ENCODE data around the gene ARRB1. TPM values are rescaled to one million over a fixed set of nuclear protein-coding genes. Genes with fewer than 3 reads are reported as not detected.
"Not testable (repeated sequence)": the region's sequence is repeated elsewhere in the genome, so short reads cannot be mapped to it uniquely, and the experiment has no call there.

The ARRB1 gene
- total RNA-seq, 1 experiment from 2014 or later, result 9.1 TPM

GRCh38 chr11:75344186-75344585, 7.3 kb downstream of the ARRB1 start:
- no peak for DNase-seq (ENCODE audit: low read depth)

- peak; percentile 55 for DNase-seq (ENCODE audit: low read depth)
These were observed 8.2 kb downstream of the ARRB1 start for GRCh38 chr11:75342966-75343870.

GRCh38 chr11:75342231-75342918, 9.1 kb downstream of the ARRB1 start:
- DNase-seq (ENCODE audit: low read depth), result peak; percentile 75

- no peak for DNase-seq (ENCODE audit: low read depth)
These were observed 9.8 kb downstream of the ARRB1 start for GRCh38 chr11:75341612-75342011.

GRCh38 chr11:75339685-75340409, 11.6 kb downstream of the ARRB1 start:
- no peak for DNase-seq (ENCODE audit: low read depth)

- DNase-seq (ENCODE audit: low read depth), result no peak
These were observed 12.8 kb downstream of the ARRB1 start for GRCh38 chr11:75338516-75339208.

- DNase-seq (ENCODE audit: low read depth), result peak; percentile 84
These were observed 14.2 kb downstream of the ARRB1 start for GRCh38 chr11:75337195-75337654.

- no peak for DNase-seq (ENCODE audit: low read depth)
These were observed 16.5 kb downstream of the ARRB1 start for GRCh38 chr11:75334976-75335375.

- no peak for DNase-seq (ENCODE audit: low read depth)
These were observed 17.0 kb downstream of the ARRB1 start for GRCh38 chr11:75334402-75334891.

- DNase-seq (ENCODE audit: low read depth), result peak; percentile 31
These were observed 17.7 kb downstream of the ARRB1 start for GRCh38 chr11:75333807-75334140.

GRCh38 chr11:75333022-75333806, 18.2 kb downstream of the ARRB1 start:
- DNase-seq (ENCODE audit: low read depth), result no peak

- DNase-seq (ENCODE audit: low read depth), result not testable (repeated sequence)
These were observed 19.7 kb downstream of the ARRB1 start for GRCh38 chr11:75331761-75332160.

- DNase-seq (ENCODE audit: low read depth), result not testable (repeated sequence)
These were observed 20.2 kb downstream of the ARRB1 start for GRCh38 chr11:75331304-75331703.

GRCh38 chr11:75330886-75331285, 20.6 kb downstream of the ARRB1 start:
- DNase-seq (ENCODE audit: low read depth), result not testable (repeated sequence)

- no peak for DNase-seq (ENCODE audit: low read depth)
These were observed 21.2 kb downstream of the ARRB1 start for GRCh38 chr11:75330291-75330690.

- DNase-seq (ENCODE audit: low read depth), result peak; percentile 92
These were observed 22.8 kb downstream of the ARRB1 start for GRCh38 chr11:75328426-75329277.

- no peak for DNase-seq (ENCODE audit: low read depth)
These were observed 25.0 kb downstream of the ARRB1 start for GRCh38 chr11:75326439-75326810.

- peak; percentile 84 for DNase-seq (ENCODE audit: low read depth)
These were observed 25.6 kb downstream of the ARRB1 start for GRCh38 chr11:75325713-75326438.

GRCh38 chr11:75324740-75325139, 26.7 kb downstream of the ARRB1 start:
- DNase-seq (ENCODE audit: low read depth), result no peak
